SW 1271 (cell line): ENCODE data around the gene STK32B.

ENCODE experiments used
- DNase-seq, 2 experiments: peaks; one replicate each; lab custom pipeline; 2025; lab: John Stamatoyannopoulos, UW

The STK32B gene

DNA sequence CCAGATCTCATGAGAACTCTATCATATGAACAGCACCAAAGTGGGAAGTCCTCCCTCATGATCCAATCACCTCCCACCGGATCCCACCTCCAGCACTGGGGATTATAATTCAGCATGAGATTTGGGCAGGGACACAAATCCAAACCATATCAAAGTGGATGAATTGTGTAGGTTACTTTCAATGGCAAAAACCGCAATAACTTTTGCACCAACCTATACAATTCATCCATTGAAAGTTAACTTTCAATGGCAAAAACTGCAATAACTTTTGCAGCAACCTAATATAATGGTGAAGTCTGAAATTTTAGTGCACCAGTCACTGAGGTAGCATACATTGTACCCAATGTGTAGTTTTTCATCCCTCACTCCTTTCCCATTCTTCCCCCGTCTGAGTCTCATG lies 16.6 kb downstream of the STK32B start:
- DNase-seq, result no peak

- no peak for DNase-seq
These were observed 18.6 kb downstream of the STK32B start for GRCh38 chr4:5069901-5070300.

DNA sequence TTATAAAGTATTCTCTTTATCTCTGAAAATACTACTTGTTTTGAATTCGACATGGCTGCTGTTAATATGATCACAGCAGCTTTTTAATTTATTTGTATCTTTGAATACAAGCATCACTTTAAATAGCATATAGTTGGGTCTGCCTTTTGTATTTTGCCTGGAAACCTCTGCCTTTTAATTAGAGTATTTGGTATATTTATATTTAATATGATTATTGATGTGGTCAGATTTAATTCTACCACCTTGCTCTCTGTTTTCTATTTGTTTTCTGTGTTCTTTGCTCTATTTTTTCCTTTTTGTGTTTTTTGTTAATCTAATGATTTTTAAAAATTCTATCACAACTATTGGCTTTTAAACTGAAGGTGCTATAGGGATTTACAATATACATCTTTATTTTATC lies 21.7 kb downstream of the STK32B start:
- DNase-seq, result no peak

GRCh38 chr4:5078009-5078408 lies 26.7 kb downstream of the STK32B start:
- DNase-seq, result no peak

DNA sequence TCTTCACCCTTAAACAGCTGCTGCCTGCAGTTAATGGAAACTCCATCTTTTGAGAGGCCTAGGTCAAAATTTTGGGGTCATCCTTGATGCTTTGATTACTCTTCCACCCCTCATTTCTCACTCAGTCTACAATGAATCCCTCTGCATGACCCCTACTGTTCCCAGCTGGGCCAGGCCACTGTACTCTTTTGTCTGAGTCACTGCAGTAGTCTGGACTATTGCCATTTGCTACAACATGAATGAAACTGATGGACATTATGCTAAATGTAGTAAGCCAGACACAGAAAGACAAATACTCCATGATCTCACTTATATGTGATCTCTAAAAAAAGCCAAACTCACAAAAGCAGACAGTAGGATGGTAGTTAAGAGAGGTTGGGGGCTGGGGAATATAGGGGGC lies 28.3 kb downstream of the STK32B start:
- no peak for DNase-seq

DNA sequence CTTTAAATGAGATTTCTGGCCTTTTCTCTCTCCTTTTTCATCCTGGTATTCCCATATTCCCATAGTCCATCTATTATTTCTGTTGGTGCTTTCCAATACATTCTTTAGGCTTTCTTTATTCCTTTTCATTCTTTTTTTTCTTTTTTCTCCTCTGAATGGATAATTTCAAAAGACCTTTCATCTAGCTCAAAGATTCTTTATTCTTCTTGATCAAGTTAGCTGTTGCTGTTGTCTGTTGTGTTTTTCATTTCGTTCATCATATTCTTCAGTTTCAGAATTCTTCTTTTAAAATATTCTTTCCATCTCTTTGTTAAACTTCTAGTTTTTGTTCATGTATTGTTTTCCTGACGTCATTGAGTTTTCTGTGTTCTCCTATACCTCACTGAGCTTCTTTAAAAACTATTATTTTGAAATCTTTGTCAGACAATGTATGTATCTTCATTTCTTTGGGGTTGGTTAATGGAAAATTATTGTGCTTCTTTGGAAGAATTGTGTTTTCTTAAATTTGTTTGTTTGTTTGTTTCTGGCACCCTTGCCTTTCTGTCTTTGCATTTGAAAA lies 30.2 kb downstream of the STK32B start:
- no peak for DNase-seq

DNA sequence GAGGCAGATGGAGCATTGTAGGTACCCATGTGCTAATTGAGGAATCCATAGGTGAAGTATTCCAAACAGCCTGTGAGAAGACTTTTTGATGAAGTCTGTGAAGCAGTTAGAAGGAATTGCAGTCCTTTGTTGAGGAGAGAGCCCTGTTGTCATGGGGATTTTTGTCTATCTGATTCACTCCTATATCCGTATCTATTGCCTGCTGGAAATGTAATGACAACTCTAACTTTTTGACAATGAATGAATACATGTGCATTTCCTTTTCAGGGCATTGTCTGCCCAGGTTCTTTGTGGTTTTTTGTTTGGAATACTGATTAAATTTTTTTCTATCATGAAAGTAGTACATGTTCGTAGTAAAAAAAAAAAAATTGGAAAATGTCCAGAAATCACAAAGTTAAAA lies 31.1 kb downstream of the STK32B start:
- DNase-seq, result no peak

DNA sequence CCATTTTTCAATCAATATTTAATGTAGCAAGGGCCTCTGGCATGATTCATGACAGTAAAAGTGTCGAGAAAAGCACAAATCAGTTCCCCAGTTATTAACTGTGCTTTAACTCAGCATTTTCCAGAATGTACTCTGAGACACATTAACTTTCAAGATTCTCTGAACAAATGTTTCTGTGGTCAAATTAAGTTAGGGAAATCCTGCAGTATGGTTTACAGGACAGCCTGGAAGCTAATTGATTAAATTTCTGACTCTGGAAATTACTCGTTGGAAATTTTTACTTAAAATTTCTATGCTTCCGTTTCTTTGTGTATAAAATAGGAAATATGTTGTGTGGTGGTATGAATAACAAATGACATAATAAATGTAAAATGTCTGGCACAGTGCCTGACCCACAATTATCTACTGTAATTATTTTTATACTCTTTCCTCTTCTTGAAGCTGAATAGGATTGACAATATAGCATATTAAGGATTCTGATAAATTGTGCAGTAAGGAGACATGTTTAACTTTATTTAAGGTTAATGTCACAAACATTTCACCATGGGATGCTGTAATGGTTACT lies 33.7 kb downstream of the STK32B start:
- no peak for DNase-seq

GRCh38 chr4:5086535-5086934 lies 35.3 kb downstream of the STK32B start:
- no peak for DNase-seq

GRCh38 chr4:5096261-5096660 lies 45.0 kb downstream of the STK32B start:
- no peak for DNase-seq

- no peak for DNase-seq
These were observed 46.9 kb downstream of the STK32B start for GRCh38 chr4:5098176-5098575.

DNA sequence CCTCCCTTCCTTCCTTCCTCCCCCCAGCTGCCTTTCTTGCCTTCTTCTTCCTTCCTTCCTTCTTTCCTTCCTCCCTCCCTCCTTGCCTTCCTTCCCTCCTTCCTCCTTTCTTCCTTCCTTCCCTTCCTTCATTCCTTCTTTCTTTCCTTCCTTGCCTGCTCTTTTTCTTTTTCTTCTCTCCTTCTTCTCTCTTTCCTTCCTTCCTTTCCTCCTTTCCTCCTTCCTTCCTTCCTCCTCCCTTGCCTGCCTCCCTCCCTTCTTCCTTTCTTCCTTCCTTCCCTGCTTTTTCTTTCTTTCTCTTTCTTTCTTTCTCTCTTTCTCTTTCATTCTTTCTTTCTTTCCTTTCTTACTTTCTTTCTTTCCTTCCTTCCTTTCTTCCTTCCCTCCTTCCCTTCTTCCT lies 49.1 kb downstream of the STK32B start:
- DNase-seq, result no peak

DNA sequence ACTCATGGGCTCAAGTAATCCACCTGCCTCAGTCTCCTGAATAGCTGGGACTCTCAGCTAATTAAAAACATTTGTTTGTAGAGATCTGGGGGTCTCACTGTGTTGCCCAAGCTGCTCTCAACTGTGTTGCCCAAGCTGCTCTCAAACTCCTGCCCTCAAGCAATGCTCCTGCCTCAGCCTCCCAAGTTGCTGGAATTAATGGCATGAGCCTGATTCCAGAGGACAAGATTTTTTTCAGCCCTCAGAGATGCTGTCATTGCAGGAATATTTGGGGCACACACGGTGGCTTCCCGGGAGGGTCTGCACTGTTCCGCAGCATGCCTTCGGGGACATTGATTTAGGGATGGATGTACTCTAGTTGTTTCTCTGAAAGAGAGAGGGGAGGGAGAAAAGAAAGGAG lies 49.7 kb downstream of the STK32B start:
- no peak for DNase-seq

- DNase-seq, result no peak
These were observed 50.3 kb downstream of the STK32B start for GRCh38 chr4:5101571-5101970.

DNA sequence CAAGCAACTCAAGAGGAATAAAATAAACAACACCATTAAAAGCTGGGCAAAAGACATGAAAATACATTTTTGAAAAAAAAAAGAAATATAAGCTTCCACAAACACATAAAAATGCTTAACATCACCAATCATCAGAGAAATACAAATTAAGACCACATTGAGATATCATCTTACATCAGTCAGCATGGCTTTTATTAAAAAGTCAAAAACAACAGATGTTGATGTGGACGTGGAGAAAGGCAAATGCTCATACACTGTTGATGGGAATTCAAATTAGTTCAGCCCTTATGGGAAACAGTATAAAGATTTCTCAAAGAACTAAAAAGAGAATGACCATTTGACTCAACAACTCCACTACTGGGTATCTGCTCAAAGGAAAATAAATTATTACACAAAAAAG lies 59.6 kb downstream of the STK32B start:
- DNase-seq, result no peak

GRCh38 chr4:5112333-5113095 lies 61.2 kb downstream of the STK32B start:
- DNase-seq, result no peak

GRCh38 chr4:5114950-5115349 lies 63.7 kb downstream of the STK32B start:
- DNase-seq, result no peak

GRCh38 chr4:5118091-5118786 lies 67.0 kb downstream of the STK32B start:
- no peak for DNase-seq

- DNase-seq, result no peak
These were observed 67.9 kb downstream of the STK32B start for GRCh38 chr4:5118994-5119835.

DNA sequence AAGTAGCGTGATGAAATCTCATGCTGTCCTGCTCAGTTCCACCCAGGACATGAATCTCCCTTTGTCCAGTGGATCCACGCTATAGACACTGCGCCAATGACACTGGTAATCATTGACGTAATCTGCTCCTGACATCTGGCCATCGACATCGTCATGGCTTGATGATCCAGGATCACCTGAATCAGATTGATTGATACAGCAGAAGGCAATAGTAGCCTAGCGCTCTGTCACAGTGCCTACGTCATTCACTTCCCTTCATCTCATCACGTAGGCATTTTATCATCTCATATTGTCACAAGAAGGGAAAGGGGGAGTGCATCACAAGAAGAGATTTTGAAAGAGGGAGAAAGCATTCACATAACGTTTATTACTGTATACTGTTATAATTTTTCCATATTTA lies 68.8 kb downstream of the STK32B start:
- DNase-seq, result no peak

DNA sequence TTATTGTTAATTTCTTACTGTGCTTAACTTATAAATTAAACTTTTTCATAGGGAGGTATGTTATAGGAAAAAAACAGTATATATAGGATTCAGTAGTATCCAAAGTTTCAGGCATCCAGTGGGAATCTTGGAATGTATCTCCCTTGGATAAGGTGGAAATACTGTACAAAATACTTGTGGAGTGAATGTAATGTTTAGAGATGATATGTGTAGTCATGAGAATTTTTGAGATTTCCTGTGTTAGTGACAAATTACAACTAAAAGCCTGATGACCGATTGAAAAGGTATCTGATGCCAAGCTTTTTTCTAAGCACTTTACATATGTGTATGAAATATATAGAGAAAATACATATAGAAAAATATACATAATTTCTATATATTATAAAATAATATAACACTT lies 69.2 kb downstream of the STK32B start:
- peak in 1 of 2 experiments; percentile 30 for DNase-seq

GRCh38 chr4:5122114-5122513 lies 70.8 kb downstream of the STK32B start:
- DNase-seq, result no peak
